ENCODE results near the gene VAC14. TPM values are rescaled to one million over a fixed set of nuclear protein-coding genes. Genes with fewer than 3 reads are reported as not detected.

The VAC14 gene
- total RNA-seq, 2 donors from 2014 or later, result 34.9 to 37.0 TPM

DNA sequence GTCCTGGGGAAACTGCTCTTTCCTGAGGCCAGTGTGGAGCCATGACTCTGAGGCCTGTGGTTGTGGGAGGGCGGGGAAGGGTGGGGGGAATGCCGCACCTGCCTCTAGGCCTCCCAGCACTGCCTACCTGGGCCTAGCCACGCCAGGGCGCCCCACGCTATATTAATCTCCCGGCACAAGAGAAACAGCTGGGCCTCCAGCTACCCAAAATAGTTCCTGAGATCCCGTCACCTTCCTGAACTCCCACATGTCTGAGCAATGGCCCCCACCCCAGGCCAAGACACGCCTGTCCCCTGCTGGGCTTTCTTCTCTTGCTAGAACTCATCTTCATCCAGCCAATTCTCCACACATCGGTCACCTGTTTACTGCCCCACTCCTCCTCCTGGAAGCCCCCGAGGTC, 102.1 kb downstream of the VAC14 start:
- H3K9me3 ChIP-seq, result no peaks in the 10 kb centered on the region
- TF ChIP-seq, protein P1, sequence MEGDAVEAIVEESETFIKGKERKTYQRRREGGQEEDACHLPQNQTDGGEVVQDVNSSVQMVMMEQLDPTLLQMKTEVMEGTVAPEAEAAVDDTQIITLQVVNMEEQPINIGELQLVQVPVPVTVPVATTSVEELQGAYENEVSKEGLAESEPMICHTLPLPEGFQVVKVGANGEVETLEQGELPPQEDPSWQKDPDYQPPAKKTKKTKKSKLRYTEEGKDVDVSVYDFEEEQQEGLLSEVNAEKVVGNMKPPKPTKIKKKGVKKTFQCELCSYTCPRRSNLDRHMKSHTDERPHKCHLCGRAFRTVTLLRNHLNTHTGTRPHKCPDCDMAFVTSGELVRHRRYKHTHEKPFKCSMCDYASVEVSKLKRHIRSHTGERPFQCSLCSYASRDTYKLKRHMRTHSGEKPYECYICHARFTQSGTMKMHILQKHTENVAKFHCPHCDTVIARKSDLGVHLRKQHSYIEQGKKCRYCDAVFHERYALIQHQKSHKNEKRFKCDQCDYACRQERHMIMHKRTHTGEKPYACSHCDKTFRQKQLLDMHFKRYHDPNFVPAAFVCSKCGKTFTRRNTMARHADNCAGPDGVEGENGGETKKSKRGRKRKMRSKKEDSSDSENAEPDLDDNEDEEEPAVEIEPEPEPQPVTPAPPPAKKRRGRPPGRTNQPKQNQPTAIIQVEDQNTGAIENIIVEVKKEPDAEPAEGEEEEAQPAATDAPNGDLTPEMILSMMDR (IDR thresholded peaks at IDR 0.05), result no peak
- ATAC-seq (ENCODE audit: insufficient number of reproducible peaks, low FRiP score, low read depth), result no peak

DNA sequence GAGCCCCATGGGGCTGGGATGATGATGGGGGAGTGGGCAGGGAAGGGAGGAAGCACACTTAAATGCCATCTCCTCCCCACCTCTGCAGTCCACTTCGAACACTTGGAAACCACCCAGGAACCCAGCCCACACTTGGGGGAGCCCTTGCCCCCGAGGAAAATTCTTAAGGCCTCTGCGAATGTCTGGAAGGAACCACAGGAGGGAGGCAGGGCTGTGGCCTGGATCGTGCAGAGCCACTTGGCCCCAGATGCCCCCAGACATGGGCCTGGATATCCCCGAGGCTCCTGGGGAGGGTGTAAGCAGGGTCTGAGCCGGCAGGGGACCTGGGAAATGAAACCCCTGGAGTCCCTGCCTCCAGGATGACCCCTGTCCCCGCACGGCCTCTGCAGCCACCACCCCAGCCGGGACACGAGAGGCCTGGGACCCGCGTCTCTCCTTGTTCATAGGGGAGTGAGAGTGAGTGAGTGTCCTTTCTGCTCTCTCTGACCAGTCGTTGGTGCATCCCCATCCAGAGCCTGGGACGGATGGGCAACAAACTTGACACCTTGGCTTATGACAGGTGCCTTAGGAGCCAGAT, 103.3 kb downstream of the VAC14 start:
- peaks cover 53 to 91% of the 10 kb centered on the region in 2 donors for H3K4me1 ChIP-seq (ENCODE audit: control insufficient read depth in 1 of 2, low read depth in 2 of 2)

More for the DNA sequence above, 102.1 kb downstream of the VAC14 start:
- no peak for DNase-seq (ENCODE audit: low spot score)
- Histone ChIP-seq H3K4me3 (no peak overlapping the region), H3K27ac (peak overlapping the region; percentile 26 to 100), H3K27me3 (replicated peaks; ENCODE audit: insufficient read depth) (no peaks in the 10 kb centered on the region), H3K36me3 (no peaks in the 10 kb centered on the region), H3K4me1 (ENCODE audit: control insufficient read depth in 1 of 2, low read depth in 2 of 2) (peaks cover 51 to 91% of the 10 kb centered on the region in 2 donors)

DNA sequence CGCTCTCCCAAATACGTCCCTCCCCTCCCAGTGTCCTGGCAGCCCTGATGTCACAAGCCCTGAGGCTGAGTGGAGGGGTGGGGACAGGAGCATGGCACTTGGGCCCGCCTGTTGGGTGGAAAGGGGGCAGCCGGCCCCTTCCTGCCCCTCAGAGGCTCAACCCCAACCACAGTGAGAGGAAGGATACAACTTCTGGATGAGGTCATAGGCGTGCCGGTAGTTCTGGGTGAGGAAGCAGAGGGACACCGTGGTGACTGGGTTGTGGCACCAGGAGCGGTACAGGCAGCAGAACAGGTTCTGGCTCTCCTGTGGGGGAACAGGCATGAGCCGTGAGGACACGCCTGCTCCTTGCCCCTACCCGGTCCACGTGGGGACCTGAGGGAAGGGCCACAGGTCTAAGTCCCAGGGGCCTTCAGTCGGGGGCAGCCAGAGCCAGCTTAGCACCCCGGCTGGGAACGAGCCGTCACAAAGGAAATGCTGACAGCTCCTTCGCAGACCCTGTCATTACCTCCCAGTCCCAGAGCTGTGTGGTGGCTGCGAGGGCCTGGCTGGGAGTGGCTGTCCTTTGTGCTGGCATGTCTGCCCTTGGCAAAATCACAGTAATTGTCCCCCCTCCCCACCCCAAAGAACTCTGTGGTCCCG, 103.9 kb downstream of the VAC14 start:
- Histone ChIP-seq H3K4me3 (no peak overlapping the region), H3K27me3 (replicated peaks; ENCODE audit: insufficient read depth) (no peaks in the 10 kb centered on the region), H3K4me1 (ENCODE audit: control insufficient read depth in 1 of 2, low read depth in 2 of 2) (peaks cover 53 to 91% of the 10 kb centered on the region in 2 donors), H3K36me3 (no peaks in the 10 kb centered on the region), H3K27ac (peak overlapping the region; percentile 81 to 100), H3K9me3 (no peaks in the 10 kb centered on the region)
- DNase-seq (ENCODE audit: low spot score) (no peak), ATAC-seq (ENCODE audit: insufficient number of reproducible peaks, low FRiP score, low read depth) (no peak)
- TF ChIP-seq, protein P1 (IDR thresholded peaks at IDR 0.05), result no peak

More for the DNA sequence above, 103.3 kb downstream of the VAC14 start:
- TF ChIP-seq, protein P1 (IDR thresholded peaks at IDR 0.05), result peak; percentile 18
- no peak for ATAC-seq (ENCODE audit: insufficient number of reproducible peaks, low FRiP score, low read depth)
- no peak for DNase-seq (ENCODE audit: low spot score)
- peak overlapping the region; percentile 81 to 100 for H3K27ac ChIP-seq
- H3K27me3 ChIP-seq (replicated peaks; ENCODE audit: insufficient read depth), result no peaks in the 10 kb centered on the region
- no peak overlapping the region for H3K4me3 ChIP-seq
- no peaks in the 10 kb centered on the region for H3K9me3 ChIP-seq
- H3K36me3 ChIP-seq, result no peaks in the 10 kb centered on the region

DNA sequence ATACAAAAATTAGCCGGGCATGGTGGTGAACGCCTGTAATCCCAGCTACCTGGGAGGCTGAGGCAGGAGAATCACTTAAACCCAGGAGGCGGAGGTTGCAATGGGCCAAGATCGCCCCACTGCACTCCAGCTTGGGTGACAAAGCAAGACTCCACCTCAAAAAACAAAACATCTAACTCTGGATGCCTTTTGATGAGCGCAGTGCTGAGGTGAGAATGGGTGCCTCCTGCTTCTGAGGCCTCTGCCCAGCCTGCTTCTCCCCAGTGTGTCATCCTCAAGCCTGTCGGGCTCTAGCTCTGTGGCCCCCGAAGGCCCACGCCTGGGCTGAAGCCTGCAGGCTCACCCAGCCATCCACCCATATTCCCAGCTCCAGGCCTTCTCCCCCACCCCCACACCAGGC, 104.6 kb downstream of the VAC14 start:
- ATAC-seq (ENCODE audit: insufficient number of reproducible peaks, low FRiP score, low read depth) (no peak), DNase-seq (ENCODE audit: low spot score) (no peak)
- H3K36me3 ChIP-seq, result no peaks in the 10 kb centered on the region
- H3K27me3 ChIP-seq (replicated peaks; ENCODE audit: insufficient read depth), result no peaks in the 10 kb centered on the region
- H3K4me1 ChIP-seq (ENCODE audit: control insufficient read depth in 1 of 2, low read depth in 2 of 2), result peaks cover 53 to 89% of the 10 kb centered on the region in 2 donors
- H3K9me3 ChIP-seq, result no peaks in the 10 kb centered on the region
- peak overlapping the region; percentile 81 to 100 for H3K27ac ChIP-seq
- TF ChIP-seq, protein P1 (IDR thresholded peaks at IDR 0.05), result no peak
- H3K4me3 ChIP-seq, result no peak overlapping the region

DNA sequence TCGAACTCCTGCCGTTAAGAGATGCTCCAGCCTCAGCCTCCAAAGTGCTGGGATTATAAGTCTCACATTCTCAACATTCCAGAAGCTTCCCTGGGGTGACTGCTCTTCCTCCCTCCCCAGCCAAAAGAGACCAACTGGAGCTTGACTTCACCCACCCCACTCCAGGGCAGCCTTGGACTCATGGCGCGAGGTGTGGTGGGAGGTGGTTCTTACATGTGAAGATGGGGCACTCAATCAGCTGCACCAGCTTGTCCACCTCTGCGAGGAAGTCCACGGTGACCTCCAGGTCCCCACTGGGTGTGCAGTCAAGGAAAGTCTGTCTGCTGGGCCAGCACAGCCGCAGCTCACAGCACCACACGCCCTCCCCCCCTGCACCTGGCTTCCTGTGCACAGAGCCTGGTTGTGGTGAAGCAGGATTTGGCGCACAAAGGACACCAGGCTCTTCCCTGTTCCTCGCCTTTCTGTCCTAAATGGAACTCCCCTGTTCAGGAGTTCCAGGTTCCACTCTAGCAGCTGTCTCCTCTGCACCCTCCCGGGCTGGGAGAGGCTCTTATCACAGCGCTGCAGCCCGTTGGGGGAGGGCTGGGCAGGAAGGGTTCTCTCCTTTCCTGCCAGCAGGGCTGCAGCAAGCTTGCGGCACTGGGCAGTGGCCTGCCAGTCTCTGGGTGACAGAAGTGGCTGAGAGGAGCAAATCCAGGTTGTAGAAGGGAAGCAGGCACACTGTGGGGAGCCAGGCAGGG, 105.5 kb downstream of the VAC14 start:
- no peak overlapping the region for H3K4me3 ChIP-seq
- no peaks in the 10 kb centered on the region for H3K27me3 ChIP-seq (replicated peaks; ENCODE audit: insufficient read depth)
- no peak for DNase-seq (ENCODE audit: low spot score)
- no peak for ATAC-seq (ENCODE audit: insufficient number of reproducible peaks, low FRiP score, low read depth)
- no peaks in the 10 kb centered on the region for H3K36me3 ChIP-seq
- TF ChIP-seq, protein P1 (IDR thresholded peaks at IDR 0.05), result no peak
- H3K9me3 ChIP-seq, result no peaks in the 10 kb centered on the region
- H3K4me1 ChIP-seq (ENCODE audit: control insufficient read depth in 1 of 2, low read depth in 2 of 2), result peaks cover 56 to 89% of the 10 kb centered on the region in 2 donors
- H3K27ac ChIP-seq, result peak overlapping the region; percentile 81 to 100
